B cell (primary cell): ENCODE results near the gene LYST. TPM values are rescaled to one million over a fixed set of nuclear protein-coding genes. Genes with fewer than 3 reads are reported as not detected.

ENCODE experiments used
- ATAC-seq: fragments of 200-7000 bp; cut with Tn5 transposase; one replicate; pipeline ENCODE4 v1.10.0; 2021; ENCODE audit warnings: low read depth, mild to moderate bottlenecking, moderate number of reproducible peaks, moderate library complexity
- CTCF ChIA-PET: fragments of 350-600 bp; sonication (Branson Sonifier 250); formaldehyde crosslinking; loops from one replicate; lab custom pipeline; 2021; ENCODE audit warnings: antibody characterized with exemption, inconsistent platforms; lab: Charles Lee
- POLR2A ChIA-PET: fragments of 350-600 bp; sonication (Branson Sonifier 250); formaldehyde crosslinking; loops from one replicate; lab custom pipeline; 2021; ENCODE audit warnings: antibody characterized with exemption; lab: Charles Lee
- DNase-seq: peaks from one replicate; pipeline ENCODE4 v3.0.0; 2013
- H2AFZ ChIP-seq: 2 replicates; pipeline ENCODE4 v1.6.1; 2012; ENCODE audit warnings: mild to moderate bottlenecking, low read depth, low read length; ENCODE audit not compliant: insufficient read depth, poor library complexity, severe bottlenecking
- H3K27ac ChIP-seq, 2 donors: 1 replicate in 1 of 2; 2 replicates in 1 of 2; pipeline ENCODE4 v1.5.1; 2012 to 2013; ENCODE audit warnings: low read length in 2 of 2, mild to moderate bottlenecking in 2 of 2, moderate library complexity in 1 of 2
- H3K27me3 ChIP-seq, 4 experiments: fragments of 200-600 bp in 1 of 4; sonication (generic) in 1 of 4; replicated peaks in 1 of 4; 1 replicate in 2 of 4; 2 replicates in 2 of 4; pipeline versions ENCODE4 v1.6.1 to v1.7.0; 2013 to 2016; ENCODE audit warnings: low read length in 3 of 4, mild to moderate bottlenecking in 2 of 4, mixed read lengths in 1 of 4, moderate library complexity in 1 of 4; ENCODE audit not compliant: insufficient read depth in 4 of 4, control insufficient read depth in 3 of 4; ENCODE audit errors: control extremely low read depth in 1 of 4
- H3K36me3 ChIP-seq, 2 experiments: replicated peaks in 1 of 2; 1 replicate in 1 of 2; 2 replicates in 1 of 2; pipeline versions ENCODE4 v1.6.1 to v1.7.1; 2013; ENCODE audit warnings: low read length in 1 of 2; ENCODE audit not compliant: insufficient read depth in 2 of 2, control insufficient read depth in 1 of 2; ENCODE audit errors: control extremely low read depth in 1 of 2, extremely low read depth in 1 of 2
- H3K4me1 ChIP-seq, 2 donors: fragments of 200-600 bp in 1 of 2; sonication (generic) in 1 of 2; 1 replicate in 1 of 2; 2 replicates in 1 of 2; pipeline versions ENCODE4 v1.5.1 to v1.6.1; 2013 to 2017; ENCODE audit warnings: low read length in 2 of 2; ENCODE audit not compliant: control insufficient read depth in 2 of 2, insufficient read depth in 2 of 2
- H3K4me2 ChIP-seq: replicated peaks from 2 replicates; pipeline ENCODE3; 2012; ENCODE audit warnings: mild to moderate bottlenecking, low read depth, low read length; ENCODE audit not compliant: poor library complexity, severe bottlenecking
- H3K4me3 ChIP-seq, 5 experiments: fragments of 200-600 bp in 1 of 5; sonication (generic) in 1 of 5; 1 replicate in 3 of 5; 2 replicates in 2 of 5; pipeline versions ENCODE4 v1.5.1 to v1.7.0; 2011 to 2016; ENCODE audit warnings: low read length in 4 of 5, mild to moderate bottlenecking in 4 of 5, low read depth in 2 of 5, control low read depth in 1 of 5, moderate library complexity in 1 of 5; ENCODE audit not compliant: insufficient read depth in 1 of 5; ENCODE audit errors: control extremely low read depth in 1 of 5, extremely low read depth in 1 of 5
- H3K79me2 ChIP-seq: fragments of 200-600 bp; sonication (generic); one replicate; pipeline ENCODE4 v1.6.0; 2016; ENCODE audit warnings: low read length; ENCODE audit not compliant: control insufficient read depth, insufficient read depth
- H3K9ac ChIP-seq: fragments of 200-600 bp; sonication (generic); 2 replicates; pipeline ENCODE4 v1.6.1; 2017; ENCODE audit warnings: mild to moderate bottlenecking, low read length, moderate library complexity
- H3K9me3 ChIP-seq, 3 donors: one replicate each; pipeline versions ENCODE4 v1.6.1 to v1.7.1; 2013; ENCODE audit warnings: low read length in 2 of 3; ENCODE audit not compliant: control insufficient read depth in 2 of 3, insufficient read depth in 1 of 3; ENCODE audit errors: control extremely low read depth in 1 of 3
- H4K20me1 ChIP-seq: 2 replicates; pipeline ENCODE4 v1.6.0; 2012; ENCODE audit warnings: mild to moderate bottlenecking, low read length; ENCODE audit not compliant: insufficient read depth, control insufficient read depth, poor library complexity, severe bottlenecking
- H3K27ac Mint-ChIP-seq: one replicate; pipeline ENCODE4 v1.8.0; 2021; ENCODE audit warnings: mixed read lengths
- H3K27me3 Mint-ChIP-seq: one replicate; pipeline ENCODE4 v1.8.0; 2021; ENCODE audit warnings: mixed read lengths
- H3K4me1 Mint-ChIP-seq: one replicate; pipeline ENCODE4 v1.8.0; 2021; ENCODE audit warnings: mixed read lengths
- H3K4me3 Mint-ChIP-seq: one replicate; pipeline ENCODE4 v1.8.0; 2021; ENCODE audit warnings: mixed read lengths
- H3K9me3 Mint-ChIP-seq: one replicate; pipeline ENCODE4 v1.8.0; 2022; ENCODE audit warnings: mixed read lengths; ENCODE audit not compliant: insufficient read depth
- EZH2 ChIP-seq: IDR thresholded peaks from 2 replicates; pipeline ENCODE4 v1.6.1; 2012; ENCODE audit warnings: borderline replicate concordance, low read depth, mild to moderate bottlenecking, moderate library complexity, low read length; ENCODE audit not compliant: insufficient read depth, poor library complexity, severe bottlenecking
- WGBS: methylation state at CpG from one replicate; pipeline ENCODE4 v1.1.5; 2013; ENCODE audit warnings: missing lambda C conversion rate; ENCODE audit not compliant: insufficient coverage; 5-methylcytosine and 5-hydroxymethylcytosine counted together
- intact Hi-C: fragments of 100-400 bp; cut with micrococcal nuclease; formaldehyde crosslinking; loops from one replicate; pipeline ENCODE4 v1.10.0; 2022
- polyA plus RNA-seq: library from polyadenylated mRNA; depleted of rRNA; stranded (reverse); fragments of >200 nt; gene quantifications from 2 replicates; pipeline ENCODE4 v1.2.3, GENCODE V29; 2012
- total RNA-seq, 2 donors: library from RNA; stranded (reverse); fragments of 120-200 nt in 1 of 2; gene quantifications; 1 replicate in 1 of 2; 2 replicates in 1 of 2; pipeline versions ENCODE4 v1.2.3 to v1.2.4, GENCODE V29; 2013 to 2022
- TF ChIP-seq, protein P1 (sequence below): fragments of 200-600 bp; IDR thresholded peaks from one replicate; pipeline ENCODE4 v1.8.0; 2022; ENCODE audit warnings: antibody characterized with exemption, mild to moderate bottlenecking

Gene LYST
- total and polyA plus RNA-seq, 2 donors (not counting 1 experiment from before 2014, with no cell fraction given) = 50.4 to 120 TPM

DNA sequence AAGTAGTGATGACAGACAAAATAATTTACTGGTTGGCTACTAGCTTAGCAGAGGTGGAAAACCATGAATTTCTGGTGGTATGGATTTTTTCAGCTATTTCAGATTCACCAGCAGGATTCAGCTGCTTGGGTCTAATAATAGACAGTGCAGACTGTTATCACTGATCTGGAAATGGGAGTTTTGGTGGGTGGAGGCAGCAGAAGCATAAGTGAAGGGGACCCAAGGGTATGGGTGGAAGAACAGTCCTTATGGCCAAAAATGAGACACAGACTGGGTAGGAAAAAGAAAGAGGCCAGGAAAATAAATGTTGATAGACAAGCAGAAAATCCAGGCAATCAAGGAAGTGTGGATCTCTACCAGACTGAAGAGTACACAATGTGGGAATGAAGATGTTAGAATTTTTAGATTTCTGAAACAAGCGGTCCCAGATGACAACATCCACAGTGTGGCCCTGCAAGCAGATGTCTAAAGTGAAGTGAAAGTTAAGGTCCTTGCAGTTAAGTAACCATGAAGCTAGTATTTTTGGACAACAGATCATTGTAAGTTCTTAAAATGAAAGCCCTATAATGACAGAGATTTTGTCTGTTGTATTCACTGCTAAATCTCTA is 24.7 kb downstream of the LYST start:
- peak overlapping the region; percentile 71 to 84 for H3K27ac ChIP-seq
- ATAC-seq (peak; percentile 82), DNase-seq (peak; percentile 60)
- Mint-ChIP-seq H3K27me3 (no peaks in the 10 kb centered on the region), H3K27ac (peak overlapping the region; percentile 83), H3K4me1 (peaks cover 76% of the 10 kb centered on the region), H3K9me3 (peaks cover 3% of the 10 kb centered on the region), H3K4me3 (peak overlapping the region; percentile 71)
- intact Hi-C loops = loop anchor here (2.0 to 5.0 kb wide), 4 partner anchors 25 to 130 kb away; partner anchors contain the start of gene LYST
- 0% methylated on average over 1 of the region's 1 CpG for WGBS
- no peaks in the 10 kb centered on the region for H3K36me3 ChIP-seq
- CTCF ChIA-PET = interaction anchor here (0.8 to 10.9 kb wide), 19 partner anchors 8 to 1532 kb away, joined by 3 to 136 read pairs (median 7); partner anchors contain the start of gene LYST
- H3K79me2 ChIP-seq = peaks cover 93% of the 10 kb centered on the region
- POLR2A ChIA-PET = interaction anchor here (0.8 to 0.9 kb wide), 2 partner anchors 24 to 90 kb away, joined by 3 read pairs; no protein-coding TSS in a partner anchor
- H3K27me3 ChIP-seq = no peaks in the 10 kb centered on the region
- H3K4me1 ChIP-seq = peaks cover 70 to 71% of the 10 kb centered on the region in 2 donors
- H4K20me1 ChIP-seq = peaks cover 33% of the 10 kb centered on the region
- peak overlapping the region; percentile 42 for H3K9ac ChIP-seq
- H3K4me2 ChIP-seq = peak overlapping the region; percentile 65
- H3K9me3 ChIP-seq = peaks cover 0 to 2% (median 1%) of the 10 kb centered on the region in 3 donors
- H3K4me3 ChIP-seq = peak overlapping the region; percentile 0 to 42 (median 15)
- H2AFZ ChIP-seq = peak overlapping the region; percentile 23
- TF ChIP-seq, protein P1, sequence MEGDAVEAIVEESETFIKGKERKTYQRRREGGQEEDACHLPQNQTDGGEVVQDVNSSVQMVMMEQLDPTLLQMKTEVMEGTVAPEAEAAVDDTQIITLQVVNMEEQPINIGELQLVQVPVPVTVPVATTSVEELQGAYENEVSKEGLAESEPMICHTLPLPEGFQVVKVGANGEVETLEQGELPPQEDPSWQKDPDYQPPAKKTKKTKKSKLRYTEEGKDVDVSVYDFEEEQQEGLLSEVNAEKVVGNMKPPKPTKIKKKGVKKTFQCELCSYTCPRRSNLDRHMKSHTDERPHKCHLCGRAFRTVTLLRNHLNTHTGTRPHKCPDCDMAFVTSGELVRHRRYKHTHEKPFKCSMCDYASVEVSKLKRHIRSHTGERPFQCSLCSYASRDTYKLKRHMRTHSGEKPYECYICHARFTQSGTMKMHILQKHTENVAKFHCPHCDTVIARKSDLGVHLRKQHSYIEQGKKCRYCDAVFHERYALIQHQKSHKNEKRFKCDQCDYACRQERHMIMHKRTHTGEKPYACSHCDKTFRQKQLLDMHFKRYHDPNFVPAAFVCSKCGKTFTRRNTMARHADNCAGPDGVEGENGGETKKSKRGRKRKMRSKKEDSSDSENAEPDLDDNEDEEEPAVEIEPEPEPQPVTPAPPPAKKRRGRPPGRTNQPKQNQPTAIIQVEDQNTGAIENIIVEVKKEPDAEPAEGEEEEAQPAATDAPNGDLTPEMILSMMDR = no peak
- TF ChIP-seq EZH2 = no peak

DNA sequence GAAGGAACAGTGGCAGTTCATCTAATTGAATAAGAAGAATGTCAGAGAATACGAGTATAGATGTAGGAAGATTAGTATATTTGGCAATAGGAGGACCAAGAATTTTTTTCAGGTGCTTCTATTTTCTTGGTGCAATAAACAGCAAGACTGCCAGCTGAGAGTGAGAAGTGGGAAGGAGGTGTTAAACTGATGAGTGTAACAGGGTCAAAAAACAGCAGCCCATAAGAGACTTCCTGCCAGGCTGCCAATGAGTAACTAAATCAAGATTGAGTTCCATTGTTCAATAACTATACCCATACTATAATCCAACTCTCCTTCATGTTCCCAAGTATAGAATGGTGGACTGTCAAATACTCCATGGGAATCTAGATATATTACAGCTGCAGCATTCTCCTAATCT is 28.7 kb downstream of the LYST start:
- POLR2A ChIA-PET = no interaction called here
- Histone ChIP-seq H3K4me3 (no peak overlapping the region), H3K36me3 (no peaks in the 10 kb centered on the region), H3K9ac (no peak overlapping the region), H3K4me1 (peaks cover 51 to 59% of the 10 kb centered on the region in 2 donors), H2AFZ (no peak overlapping the region), H4K20me1 (peaks cover 49% of the 10 kb centered on the region), H3K27me3 (no peaks in the 10 kb centered on the region), H3K4me2 (no peak overlapping the region), H3K9me3 (no peaks in the 10 kb centered on the region), H3K27ac (peak overlapping the region in 1 of 2 donors; percentile 27), H3K79me2 (peaks cover 90% of the 10 kb centered on the region)
- Mint-ChIP-seq H3K27ac (no peak overlapping the region), H3K27me3 (no peaks in the 10 kb centered on the region), H3K9me3 (no peaks in the 10 kb centered on the region), H3K4me3 (no peak overlapping the region), H3K4me1 (peaks cover 47% of the 10 kb centered on the region)
- DNase-seq (no peak), ATAC-seq (no peak)
- CTCF ChIA-PET = interaction anchor here (1.0 to 10.9 kb wide), 4 partner anchors 54 to 133 kb away, joined by 3 to 136 read pairs (median 5); no protein-coding TSS in a partner anchor
- 75% methylated on average over 1 of the region's 1 CpG for WGBS
- intact Hi-C loops = no loop called here
- no peak for TF ChIP-seq EZH2
- TF ChIP-seq, protein P1 = no peak
